ENCODE measurements around the gene C4A. TPM values are rescaled to one million over a fixed set of nuclear protein-coding genes. Genes with fewer than 3 reads are reported as not detected.
"Not testable (repeated sequence)": the region's sequence is repeated elsewhere in the genome, so short reads cannot be mapped to it uniquely, and the experiment has no call there.

Gene C4A
- total RNA-seq, 2 experiments from 2014 or later, result 2.8 to 3.2 TPM

- DNase-seq; ATAC-seq; H3K27ac Mint-ChIP-seq; H3K9me3 Mint-ChIP-seq; H3K36me3 Mint-ChIP-seq (ENCODE audit: low read depth); H3K4me1 Mint-ChIP-seq (ENCODE audit: low read depth); H3K27me3 Mint-ChIP-seq; intact Hi-C loops (cut with micrococcal nuclease); H3K4me3 Mint-ChIP-seq; POLR2A ChIA-PET; CTCF ChIA-PET: not testable (repeated sequence)
Observed at GRCh38 chr6:32040299-32041049, 58.6 kb downstream of the C4A start.

GRCh38 chr6:32041050-32041321 is 59.1 kb downstream of the C4A start:
- H3K4me1 Mint-ChIP-seq (ENCODE audit: low read depth); H3K9me3 Mint-ChIP-seq; DNase-seq; H3K36me3 Mint-ChIP-seq (ENCODE audit: low read depth); H3K4me3 Mint-ChIP-seq; H3K27ac Mint-ChIP-seq; intact Hi-C loops (cut with micrococcal nuclease); ATAC-seq; CTCF ChIA-PET; H3K27me3 Mint-ChIP-seq; POLR2A ChIA-PET: not testable (repeated sequence)

- intact Hi-C loops (cut with micrococcal nuclease); DNase-seq; H3K36me3 Mint-ChIP-seq (ENCODE audit: low read depth); H3K9me3 Mint-ChIP-seq; H3K4me3 Mint-ChIP-seq; H3K4me1 Mint-ChIP-seq (ENCODE audit: low read depth); H3K27me3 Mint-ChIP-seq; CTCF ChIA-PET; H3K27ac Mint-ChIP-seq; POLR2A ChIA-PET; ATAC-seq: not testable (repeated sequence)
Observed at GRCh38 chr6:32041385-32041784, 59.5 kb downstream of the C4A start.

GRCh38 chr6:32042276-32042675 is 60.4 kb downstream of the C4A start:
- CTCF ChIA-PET; H3K27me3 Mint-ChIP-seq; H3K36me3 Mint-ChIP-seq (ENCODE audit: low read depth); H3K27ac Mint-ChIP-seq; H3K4me1 Mint-ChIP-seq (ENCODE audit: low read depth); POLR2A ChIA-PET; intact Hi-C loops (cut with micrococcal nuclease); H3K4me3 Mint-ChIP-seq; ATAC-seq; H3K9me3 Mint-ChIP-seq; DNase-seq: not testable (repeated sequence)

- intact Hi-C loops (cut with micrococcal nuclease); H3K27ac Mint-ChIP-seq; H3K27me3 Mint-ChIP-seq; H3K9me3 Mint-ChIP-seq; H3K36me3 Mint-ChIP-seq (ENCODE audit: low read depth); H3K4me3 Mint-ChIP-seq; CTCF ChIA-PET; POLR2A ChIA-PET; ATAC-seq; DNase-seq; H3K4me1 Mint-ChIP-seq (ENCODE audit: low read depth): not testable (repeated sequence)
Observed at GRCh38 chr6:32043589-32044380, 61.9 kb downstream of the C4A start.

- ATAC-seq; H3K4me1 Mint-ChIP-seq (ENCODE audit: low read depth); intact Hi-C loops (cut with micrococcal nuclease); H3K4me3 Mint-ChIP-seq; H3K9me3 Mint-ChIP-seq; POLR2A ChIA-PET; DNase-seq; H3K27ac Mint-ChIP-seq; H3K36me3 Mint-ChIP-seq (ENCODE audit: low read depth); CTCF ChIA-PET; H3K27me3 Mint-ChIP-seq: not testable (repeated sequence)
Observed at GRCh38 chr6:32044916-32045315, 63.1 kb downstream of the C4A start.

- H3K9me3 Mint-ChIP-seq, result no peaks in the 10 kb centered on the region
- no peak for TF ChIP-seq CTCF (IDR thresholded peaks at IDR 0.05)
- ChIA-PET POLR2A (interaction anchor here (0.8 kb wide), 1 partner anchor 27 kb away, joined by 3 read pairs; no protein-coding TSS in a partner anchor), CTCF (interaction anchor here (0.7 to 1.0 kb wide), 2 partner anchors 9 to 44 kb away, joined by 3 read pairs; no protein-coding TSS in a partner anchor)
- H3K4me3 Mint-ChIP-seq, result no peak overlapping the region
- DNase-seq, result no peak
- no peak for ATAC-seq
- intact Hi-C loops (cut with micrococcal nuclease), result no loop called here
- no peaks in the 10 kb centered on the region for H3K36me3 Mint-ChIP-seq (ENCODE audit: low read depth)
- no peaks in the 10 kb centered on the region for H3K4me1 Mint-ChIP-seq (ENCODE audit: low read depth)
- H3K27me3 Mint-ChIP-seq, result peaks cover 3% of the 10 kb centered on the region
- H3K27ac Mint-ChIP-seq, result no peak overlapping the region
Observed at GRCh38 chr6:32045811-32046449, 64.1 kb downstream of the C4A start.
